HG03378 (cell line): Measurements from ENCODE around the gene PICALM.
"Not testable (repeated sequence)": the region's sequence is repeated elsewhere in the genome, so short reads cannot be mapped to it uniquely, and the experiment has no call there.

Experiments used
- ATAC-seq: cut with Tn5 transposase; IDR thresholded peaks from one replicate; pipeline ENCODE4 v1.9.1; 2021; ENCODE audit warnings: mild to moderate bottlenecking, moderate library complexity; ENCODE audit not compliant: unreplicated experiment

PICALM gene

DNA sequence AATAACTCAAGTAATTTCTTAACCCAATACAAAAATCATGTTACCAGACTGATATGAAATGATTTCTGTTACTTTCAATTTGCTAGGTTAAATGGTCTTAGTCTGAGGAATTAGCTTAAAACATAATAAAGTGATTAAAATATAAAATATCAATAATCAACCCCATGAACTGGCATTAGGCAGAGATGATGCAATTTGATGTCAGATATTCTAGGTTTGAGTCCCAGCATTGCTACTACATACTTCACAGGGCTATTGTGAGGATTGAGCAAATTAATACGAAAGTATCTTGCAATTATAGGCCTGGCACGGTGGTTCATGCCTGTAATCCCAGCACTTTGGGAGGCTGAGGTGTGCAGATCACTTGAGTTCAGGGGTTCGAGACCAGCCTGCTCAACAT lies 66.5 kb downstream of the PICALM start:
- no peak for ATAC-seq

DNA sequence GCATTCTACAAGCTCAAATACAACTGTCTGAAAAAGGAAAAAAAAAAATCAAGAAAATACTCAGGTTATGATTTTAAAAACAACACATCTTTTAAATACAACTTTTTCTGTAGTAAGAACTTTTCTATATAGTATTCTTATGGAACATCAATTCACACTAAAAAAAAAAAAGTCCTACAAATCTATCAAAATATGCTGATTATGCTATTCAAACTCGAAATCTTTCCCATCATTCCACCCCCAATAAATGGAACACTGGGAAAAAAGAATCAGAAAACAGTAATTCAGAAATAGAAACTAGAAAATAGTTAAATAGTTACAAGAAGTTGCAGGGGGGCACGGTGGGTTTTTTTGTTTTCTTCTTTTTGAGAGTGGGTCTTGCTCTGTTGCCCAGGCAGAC lies 77.4 kb downstream of the PICALM start:
- no peak for ATAC-seq

DNA sequence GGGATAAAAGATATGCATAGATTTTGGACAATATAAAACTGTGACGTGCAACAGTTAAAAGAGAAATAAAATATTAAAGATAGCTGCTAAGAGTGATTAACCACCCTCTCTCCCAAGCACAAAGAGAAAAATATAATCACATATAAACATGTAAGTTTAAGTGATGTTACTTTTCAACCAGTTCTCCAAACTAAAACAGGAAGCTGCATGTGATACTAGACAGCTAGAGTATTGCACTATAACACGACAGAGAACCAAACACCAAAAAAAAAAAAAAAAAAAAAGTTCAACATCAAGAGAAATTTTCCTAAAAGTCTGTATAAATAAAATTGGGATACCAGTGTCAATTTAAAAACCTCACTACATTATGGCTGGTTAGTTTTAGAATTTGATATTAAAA lies 79.1 kb downstream of the PICALM start:
- no peak for ATAC-seq

DNA sequence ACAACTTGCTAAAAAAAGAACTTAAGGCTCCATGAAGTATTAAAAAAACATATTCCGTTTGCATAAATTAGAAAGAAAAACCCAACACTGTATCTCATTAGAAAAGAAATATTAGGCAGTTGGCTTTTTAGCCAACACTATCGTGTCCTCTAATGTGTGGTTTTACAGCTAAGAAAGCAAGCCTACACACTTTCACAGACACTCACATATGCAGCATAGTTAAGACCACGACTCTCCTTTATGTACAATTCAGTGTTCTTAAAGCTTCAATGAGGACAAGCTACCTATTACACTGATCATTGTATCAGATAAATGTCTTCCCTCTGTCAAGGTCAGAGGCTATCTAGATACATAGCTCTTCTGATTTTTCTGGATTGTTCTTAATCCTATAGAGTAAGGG lies 80.1 kb downstream of the PICALM start:
- peak; percentile 59 for ATAC-seq

DNA sequence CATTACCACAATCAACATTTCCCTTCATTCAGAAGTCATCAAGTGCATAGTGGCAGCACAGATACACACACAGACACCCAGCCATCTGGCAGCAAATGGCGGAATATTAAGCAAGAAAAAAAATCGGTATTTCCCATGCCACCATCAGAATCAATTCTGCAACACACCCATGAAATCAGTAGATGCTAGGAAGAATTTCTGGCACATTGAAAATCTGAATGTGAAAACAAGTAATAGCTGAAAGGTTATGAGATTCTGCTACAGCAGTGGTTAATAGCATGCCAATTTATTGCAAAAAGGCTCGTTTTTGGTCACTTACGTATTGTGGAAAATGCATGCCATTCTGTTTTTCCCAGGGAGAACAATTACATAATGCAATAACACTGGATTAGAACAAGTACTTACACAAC lies 91.1 kb downstream of the PICALM start:
- ATAC-seq = no peak

DNA sequence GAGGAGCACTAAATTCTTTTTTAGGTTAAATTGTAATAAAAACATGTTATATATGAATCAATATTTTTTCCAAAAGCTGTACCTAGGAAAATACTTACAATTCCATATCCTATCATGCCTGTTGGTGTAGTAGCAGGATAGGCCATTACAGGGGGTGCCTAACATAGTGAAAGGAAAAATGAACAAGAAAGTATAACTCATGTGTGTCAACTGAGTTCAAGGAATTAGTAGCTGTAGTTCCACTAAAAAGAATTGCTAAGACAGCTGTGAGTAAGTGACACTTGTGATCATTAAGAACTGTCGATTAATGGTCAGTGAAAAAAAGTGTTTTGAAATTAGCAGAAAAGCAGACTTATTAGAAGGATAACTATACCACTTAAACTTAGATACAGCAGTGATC lies 92.4 kb downstream of the PICALM start:
- no peak for ATAC-seq

DNA sequence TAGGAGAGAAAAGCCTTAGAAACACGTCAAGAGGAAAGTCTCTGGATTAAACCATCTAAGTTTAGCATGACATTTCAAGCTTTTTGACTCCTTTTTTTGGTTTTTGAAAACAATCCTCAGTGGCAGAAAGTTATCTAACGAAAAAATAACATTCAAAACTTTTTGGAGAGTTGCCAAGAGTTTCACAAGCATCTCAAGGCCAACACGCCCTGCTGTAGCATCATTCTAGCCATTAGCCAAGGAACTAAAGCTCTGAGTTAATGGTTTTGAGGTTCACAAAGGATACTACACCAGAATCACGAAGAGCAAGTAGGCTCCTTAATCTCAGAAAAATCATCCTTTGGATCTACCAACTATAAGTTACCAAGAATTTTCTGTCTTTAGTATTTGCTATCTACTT lies 94.8 kb downstream of the PICALM start:
- ATAC-seq = no peak

DNA sequence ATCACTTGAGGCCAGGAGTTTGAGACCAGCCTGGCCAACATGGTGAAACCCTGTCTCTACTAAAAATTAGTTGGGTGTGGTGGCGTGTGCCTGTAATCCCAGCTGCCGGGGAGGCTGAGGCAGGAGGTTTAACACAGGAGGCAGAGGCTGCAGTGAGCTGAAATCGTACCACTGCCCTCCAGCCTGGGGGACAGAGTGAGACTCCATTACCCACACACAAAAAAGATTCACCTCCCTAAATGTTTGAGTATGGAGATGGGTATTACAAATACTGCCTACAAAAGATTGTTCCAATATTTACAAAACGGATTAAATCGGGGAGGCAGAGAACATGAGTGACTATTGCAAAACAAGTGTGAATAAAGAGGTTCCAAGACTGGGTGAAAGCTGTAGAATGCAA lies 98.3 kb downstream of the PICALM start:
- no peak for ATAC-seq

DNA sequence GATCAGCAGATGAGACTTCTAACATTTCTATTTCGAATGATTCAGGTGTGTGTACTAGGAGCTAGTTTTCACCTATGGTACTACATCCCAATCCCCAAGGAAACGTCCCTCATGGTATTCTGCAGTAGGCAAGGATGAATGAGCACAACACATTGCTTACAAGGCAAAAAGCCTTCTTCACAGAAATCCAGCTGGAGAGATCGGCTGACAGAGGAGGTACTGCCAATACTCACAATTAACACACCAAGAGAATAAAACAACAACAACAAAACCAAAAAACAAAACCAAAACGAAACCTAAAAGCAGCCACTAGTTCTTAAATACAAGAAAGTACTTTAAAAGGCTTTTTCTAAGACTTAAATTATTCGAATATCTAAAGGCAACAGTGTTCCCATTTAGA lies 101.4 kb downstream of the PICALM start:
- ATAC-seq = no peak

DNA sequence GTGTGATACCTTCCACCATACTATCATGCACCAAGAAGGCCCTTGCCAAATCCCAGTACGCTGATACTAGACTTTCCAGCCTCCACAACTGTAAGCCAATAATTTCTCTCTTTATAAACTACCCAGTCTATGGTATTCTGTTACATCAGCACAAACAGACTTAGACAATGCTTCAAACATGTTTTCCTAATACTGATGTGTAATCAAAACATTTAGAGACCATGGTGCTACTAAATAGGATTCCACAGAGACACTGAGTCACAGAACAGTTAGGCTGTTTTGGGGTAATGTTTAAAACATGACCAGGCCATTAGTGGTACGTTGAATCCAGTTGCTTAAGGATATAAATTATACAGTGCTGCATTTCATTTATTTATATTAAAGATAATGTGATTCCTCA lies 103.7 kb downstream of the PICALM start:
- ATAC-seq = no peak

DNA sequence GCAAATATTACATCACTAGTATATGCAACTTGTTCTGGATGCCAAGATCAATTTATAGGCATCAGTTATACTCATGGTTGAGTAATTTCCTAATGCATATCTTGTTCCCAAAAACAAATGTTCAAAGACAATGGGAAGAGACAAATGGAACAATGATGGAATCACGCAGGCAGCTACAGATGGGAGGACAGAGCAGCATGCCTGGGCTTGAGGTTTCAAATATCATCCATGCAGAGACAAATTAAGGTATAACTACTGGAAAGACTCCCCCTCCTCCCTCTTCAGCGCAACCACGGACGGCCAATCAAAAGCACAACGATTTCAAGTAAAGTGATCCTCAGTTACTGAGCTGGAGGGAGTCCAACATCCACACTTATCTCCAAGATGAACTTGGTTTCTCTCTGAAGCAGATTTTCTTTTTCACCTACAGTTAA lies 106.9 kb downstream of the PICALM start:
- ATAC-seq = no peak

DNA sequence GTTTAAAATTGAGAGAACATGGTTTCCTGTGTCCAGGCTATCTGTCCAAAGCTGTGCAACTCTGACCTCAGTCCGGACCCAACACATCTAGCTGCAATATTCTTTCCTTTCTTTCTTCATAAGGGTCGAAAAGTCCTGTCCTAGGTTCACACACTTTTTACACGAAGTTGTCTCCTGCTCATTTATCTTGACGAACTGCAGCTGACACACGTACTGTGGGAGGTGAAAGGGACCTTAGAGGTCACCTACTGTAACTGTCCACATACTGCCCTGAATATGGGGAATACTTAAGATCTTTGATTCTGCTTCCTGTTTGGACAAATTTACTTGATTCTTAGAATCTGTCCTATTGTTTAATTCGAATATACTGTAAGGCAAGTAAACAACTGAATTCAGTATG lies 107.8 kb downstream of the PICALM start:
- ATAC-seq = no peak

DNA sequence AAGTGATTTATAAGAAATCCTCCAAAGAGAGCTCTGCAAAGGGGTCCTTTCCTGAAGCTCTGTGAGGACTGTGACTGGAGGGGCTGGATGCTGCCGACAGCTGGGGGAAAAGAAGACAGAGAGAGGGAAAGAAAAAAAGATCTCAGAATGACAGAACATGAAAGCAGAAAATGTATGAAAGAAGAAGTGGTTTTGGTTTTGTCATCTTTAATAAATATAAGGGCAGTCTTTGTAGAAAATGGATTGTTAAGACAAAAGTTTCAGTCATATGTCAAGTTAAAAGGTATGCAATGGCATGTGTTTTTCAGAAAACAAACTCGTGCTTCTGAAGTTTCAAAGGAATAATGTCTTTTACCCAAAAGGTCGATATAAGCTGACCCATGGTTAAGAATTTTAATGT lies 108.2 kb downstream of the PICALM start:
- ATAC-seq = no peak

DNA sequence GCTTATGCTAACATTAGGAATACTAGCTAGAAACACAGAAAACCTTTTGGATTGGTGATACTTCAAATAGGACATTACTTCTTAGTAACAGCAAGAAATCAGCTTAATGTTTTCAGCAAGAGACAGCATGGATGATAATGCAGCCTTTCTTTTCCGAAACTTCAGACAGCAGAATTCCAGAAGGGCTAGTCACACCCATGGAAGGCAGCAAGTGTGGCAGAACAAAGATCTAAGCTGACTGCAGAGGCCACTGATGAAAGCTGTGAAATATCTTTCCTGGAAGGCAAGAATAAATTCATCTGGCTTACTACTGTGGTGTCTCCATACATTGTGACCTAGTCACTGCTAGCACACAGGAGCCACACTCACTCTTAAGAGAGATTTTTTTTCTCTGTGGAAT lies 113.4 kb downstream of the PICALM start:
- ATAC-seq = no peak

DNA sequence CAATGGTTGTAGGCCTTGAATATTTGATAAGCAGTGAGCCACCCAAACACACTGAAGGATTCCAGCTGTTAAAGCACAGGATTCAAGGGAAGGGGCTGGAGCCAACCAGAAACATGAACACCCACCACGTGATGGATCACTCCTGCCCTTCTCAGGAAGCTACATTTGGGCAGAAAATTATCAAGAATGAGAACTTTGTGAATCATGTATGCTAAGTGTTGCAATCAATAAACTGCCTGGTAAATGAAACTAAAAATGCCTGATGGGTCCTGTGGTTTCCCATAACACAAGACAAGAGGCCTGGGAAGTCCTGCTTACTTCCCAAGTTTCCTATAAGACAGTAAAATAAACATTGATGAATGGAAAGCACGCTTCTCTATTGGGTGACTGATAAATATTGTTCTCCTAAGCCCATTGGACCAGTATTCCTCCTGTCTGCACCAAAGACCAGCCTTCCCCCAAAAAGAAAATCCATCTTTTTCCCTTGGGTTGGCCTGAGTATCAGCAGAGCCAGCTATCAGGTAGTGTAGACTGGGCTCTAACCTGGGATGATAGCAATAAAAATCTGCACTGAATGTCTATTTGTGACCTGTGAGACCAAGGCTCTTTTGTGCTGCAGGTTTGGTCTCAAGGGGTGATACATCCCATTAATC lies 115.3 kb downstream of the PICALM start:
- no peak for ATAC-seq

DNA sequence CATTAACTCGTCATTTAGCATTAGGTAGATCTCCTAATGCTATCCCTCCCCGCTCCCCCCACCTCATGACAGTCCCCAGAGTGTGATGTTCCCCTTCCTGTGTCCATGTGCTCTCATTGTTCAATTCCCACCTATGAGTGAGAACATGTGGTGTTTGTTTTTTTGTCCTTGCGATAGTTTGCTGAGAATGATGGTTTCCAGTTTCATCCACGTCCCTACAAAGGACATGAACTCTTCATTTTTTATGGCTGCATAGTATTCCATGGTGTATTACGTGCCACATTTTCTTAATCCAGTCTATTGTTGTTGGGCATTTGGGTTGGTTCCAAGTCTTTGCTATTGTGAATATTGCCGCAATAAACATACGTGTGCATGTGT lies 116.8 kb downstream of the PICALM start:
- ATAC-seq = not testable (repeated sequence)

DNA sequence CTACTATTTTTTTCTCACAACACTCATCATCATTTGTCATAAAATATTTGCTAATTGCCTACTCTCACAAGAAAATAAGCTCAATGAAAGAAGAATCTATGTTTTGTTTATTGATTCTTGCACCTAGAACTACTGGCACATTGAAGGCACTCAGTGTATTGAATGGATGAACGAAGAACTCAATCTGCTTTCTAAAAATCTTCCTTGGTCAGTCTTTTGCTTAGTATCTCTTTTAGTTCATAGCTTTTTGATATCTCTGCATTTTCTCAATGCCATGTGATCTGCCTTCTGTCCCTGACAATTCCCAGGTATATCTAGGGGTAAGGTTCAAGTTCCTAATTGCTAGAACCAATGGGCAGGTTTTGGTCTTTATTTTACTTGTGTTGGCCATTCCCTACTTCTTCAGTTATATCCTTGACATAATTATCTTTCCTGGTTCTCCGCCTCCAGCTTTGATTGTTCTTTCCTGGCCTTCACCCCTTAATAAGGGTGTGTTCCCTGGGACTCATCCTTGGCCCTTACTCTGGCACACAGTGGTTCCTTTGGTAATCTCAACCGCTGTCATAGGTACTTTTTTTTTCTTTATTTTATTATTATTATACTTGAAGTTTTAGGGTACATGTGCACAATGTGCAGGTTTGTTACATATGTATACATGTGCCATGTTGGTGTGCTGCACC lies 117.3 kb downstream of the PICALM start:
- no peak for ATAC-seq

DNA sequence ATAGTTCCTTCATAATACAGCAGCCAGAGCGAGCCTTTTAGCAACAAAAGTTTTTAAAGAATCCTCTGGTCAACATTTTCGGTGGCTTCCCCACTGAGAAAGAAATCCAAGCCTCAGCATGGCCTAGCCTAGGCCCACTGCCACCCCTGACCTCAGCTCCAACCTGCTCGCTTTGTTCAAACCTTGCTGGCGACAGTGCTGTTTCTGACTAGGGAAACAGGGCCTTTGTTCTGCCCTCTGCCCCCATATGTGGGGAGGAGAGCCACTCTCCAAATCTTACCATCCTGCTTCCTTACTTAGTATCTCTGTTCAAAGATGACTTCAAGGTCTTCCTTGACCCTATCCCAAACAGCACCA lies 117.9 kb downstream of the PICALM start:
- no peak for ATAC-seq

DNA sequence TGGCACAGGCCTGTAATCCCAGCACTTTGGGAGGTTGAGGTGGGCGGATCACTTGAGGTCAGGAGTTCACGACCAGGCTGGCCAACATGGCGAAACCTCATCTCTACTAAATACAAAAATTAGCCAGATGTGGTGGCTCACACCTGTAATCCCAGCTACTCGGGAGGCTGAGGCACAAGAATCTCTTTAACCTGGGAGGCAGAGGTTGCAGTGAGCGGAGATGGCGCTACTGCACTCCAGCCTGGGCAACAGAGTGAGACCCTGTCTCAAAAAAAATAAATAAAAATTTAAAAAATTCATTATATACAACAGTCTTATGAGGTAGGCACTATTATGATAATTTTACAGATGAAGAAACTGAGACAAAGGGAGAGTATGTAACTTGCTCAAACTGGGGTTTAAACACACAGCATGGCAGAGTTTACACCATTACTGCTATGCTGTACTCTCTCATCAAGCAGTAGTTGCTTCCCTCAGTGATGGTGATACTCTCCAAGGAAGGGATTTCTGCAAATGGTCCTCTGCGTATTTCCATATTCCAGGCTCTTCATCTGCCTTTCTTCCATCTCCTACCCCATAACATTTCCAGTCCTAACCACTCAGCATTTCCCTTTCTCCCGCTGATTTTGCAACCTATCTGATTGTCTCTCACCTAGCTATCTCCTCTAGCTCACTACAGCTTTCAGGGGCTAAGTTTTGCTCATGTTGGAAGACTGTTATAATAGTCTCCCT lies 118.4 kb downstream of the PICALM start:
- no peak for ATAC-seq

DNA sequence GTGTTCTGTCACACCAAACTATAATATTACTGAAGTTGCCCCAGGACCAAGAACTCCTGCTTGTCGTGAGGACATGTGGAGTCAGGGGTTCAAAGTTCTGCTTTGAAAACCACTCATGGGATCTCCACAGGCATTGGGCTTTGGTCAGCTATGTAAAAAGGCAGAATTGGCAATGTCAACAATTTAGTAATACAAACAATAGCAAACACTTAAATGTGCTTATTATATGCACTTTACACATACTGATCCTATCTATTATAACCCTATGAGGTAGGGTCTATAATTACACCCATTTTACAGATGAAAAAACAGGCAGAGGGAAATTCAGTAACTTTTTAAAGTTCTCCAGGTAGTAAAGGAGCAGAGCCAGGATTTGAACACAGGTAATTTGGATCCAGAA lies 119.1 kb downstream of the PICALM start:
- no peak for ATAC-seq

DNA sequence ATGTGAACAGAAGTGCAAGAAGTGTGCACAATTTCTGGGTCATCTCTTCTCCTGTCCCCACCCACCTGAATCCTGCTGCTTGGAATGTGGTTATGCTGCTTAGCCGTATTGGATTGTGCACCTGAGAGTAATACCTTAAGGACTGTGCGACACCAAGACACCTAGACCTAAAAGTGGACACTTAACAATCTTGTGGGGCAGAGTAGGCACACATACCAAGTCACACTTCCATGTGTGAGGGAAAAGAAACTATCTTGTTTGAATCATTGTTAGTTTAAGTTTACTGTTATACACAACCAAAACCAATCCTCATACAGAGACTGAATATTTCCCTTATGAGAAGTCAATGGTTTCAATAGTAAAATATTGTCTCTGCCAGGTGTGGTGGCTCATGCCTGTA lies 120.0 kb downstream of the PICALM start:
- ATAC-seq = no peak
